Measurements from ENCODE around the gene SETBP1.

- TF ChIP-seq POLR2A (IDR thresholded peaks at IDR 0.05; ENCODE audit: extremely low read depth, insufficient read length) (no peak), CTCF (IDR thresholded peaks at IDR 0.05; ENCODE audit: low read depth, low read length) (no peak)
Observed at GRCh38 chr18:44737623-44738022, 56.9 kb downstream of the SETBP1 start.

All from NB4 (cell line).